Mononuclear cell (primary cell): ENCODE results near the gene FIBP. TPM values are rescaled to one million over a fixed set of nuclear protein-coding genes. Genes with fewer than 3 reads are reported as not detected.

Experiments used
- H3K27me3 ChIP-seq: 2 replicates; pipeline ENCODE4 v1.6.0; 2011; ENCODE audit warnings: low read length, control low read depth; ENCODE audit not compliant: insufficient read depth
- H3K4me1 ChIP-seq: 2 replicates; pipeline ENCODE4 v1.5.1; 2011; ENCODE audit warnings: mild to moderate bottlenecking, low read length, control low read depth; ENCODE audit not compliant: insufficient read depth
- H3K4me3 ChIP-seq: 2 replicates; pipeline ENCODE4 v1.5.1; 2011; ENCODE audit warnings: mild to moderate bottlenecking, low read length, moderate library complexity
- H3K9me3 ChIP-seq: 2 replicates; pipeline ENCODE4 v1.5.1; 2011; ENCODE audit warnings: low read depth, mild to moderate bottlenecking, control low read depth, low read length
- total RNA-seq: library from RNA; depleted of rRNA; stranded (reverse); fragments of >200 nt; gene quantifications from one replicate; pipeline ENCODE4 v1.2.3, GENCODE V29; 2012

Gene FIBP
- 40.3 TPM for total RNA-seq

DNA sequence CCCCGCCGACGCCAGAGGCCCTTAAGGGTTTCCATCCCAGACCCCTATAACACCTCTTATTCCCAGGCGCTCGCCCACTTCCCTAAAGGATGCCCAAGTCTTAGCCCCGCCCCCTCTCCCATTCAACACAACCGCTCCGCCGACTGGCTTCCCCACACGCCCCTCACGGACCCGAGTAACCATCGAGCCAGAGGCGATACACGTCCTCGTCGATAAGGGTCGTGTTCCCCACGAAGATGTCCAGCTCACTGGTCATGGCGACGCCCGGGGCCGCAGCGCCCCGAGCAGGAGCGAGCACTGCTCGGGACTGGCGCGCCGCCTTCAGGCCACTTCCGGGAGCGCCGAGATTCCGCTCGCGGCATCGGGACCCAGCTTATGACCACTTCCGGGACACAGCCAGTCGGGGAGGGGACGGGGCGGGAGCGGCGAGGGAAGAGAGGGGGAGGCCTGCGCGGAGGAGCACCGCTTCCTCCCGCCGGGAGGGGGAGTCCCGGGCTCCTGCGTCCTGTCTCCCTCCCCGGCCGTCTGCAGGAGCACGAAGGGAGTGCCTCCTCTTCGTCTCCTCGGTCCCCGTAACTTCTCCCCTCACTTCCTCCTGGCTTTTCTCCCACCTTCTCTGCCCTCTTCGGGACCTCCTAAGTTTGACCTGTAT is at the start of gene FIBP:
TSS of gene FIBP (minus strand) at position 309 of the 652 bp plus-strand sequence. CDS start at position 256, 53 bp downstream.
- H3K9me3 ChIP-seq, result no peaks in the 10 kb centered on the region
- H3K4me1 ChIP-seq, result peaks cover 67% of the 10 kb centered on the region
- H3K4me3 ChIP-seq, result peak within 1 kb of the TSS; percentile 71
- H3K27me3 ChIP-seq, result no peaks in the 10 kb centered on the region

GRCh38 chr11:65937766-65938165 is 49.5 kb upstream of the FIBP start:
- no peak overlapping the region for H3K4me3 ChIP-seq
- no peaks in the 10 kb centered on the region for H3K9me3 ChIP-seq
- H3K4me1 ChIP-seq, result peaks cover 18% of the 10 kb centered on the region
- H3K27me3 ChIP-seq, result no peaks in the 10 kb centered on the region

- no peaks in the 10 kb centered on the region for H3K27me3 ChIP-seq
- H3K4me3 ChIP-seq, result no peak overlapping the region
- H3K4me1 ChIP-seq, result peaks cover 2% of the 10 kb centered on the region
Observed at GRCh38 chr11:65934014-65934413, 45.7 kb upstream of the FIBP start.

GRCh38 chr11:65932558-65932919 is 44.3 kb upstream of the FIBP start:
- Histone ChIP-seq H3K4me3 (no peak overlapping the region), H3K27me3 (no peaks in the 10 kb centered on the region), H3K9me3 (no peaks in the 10 kb centered on the region), H3K4me1 (peaks cover 17% of the 10 kb centered on the region)

More at GRCh38 chr11:65934014-65934413, 45.7 kb upstream of the FIBP start:
- H3K9me3 ChIP-seq, result no peaks in the 10 kb centered on the region

- no peak overlapping the region for H3K4me3 ChIP-seq
- H3K27me3 ChIP-seq, result no peaks in the 10 kb centered on the region
- H3K4me1 ChIP-seq, result peaks cover 23% of the 10 kb centered on the region
- H3K9me3 ChIP-seq, result no peaks in the 10 kb centered on the region
Observed at GRCh38 chr11:65931773-65932557, 43.7 kb upstream of the FIBP start.

- Histone ChIP-seq H3K4me3 (no peak overlapping the region), H3K9me3 (no peaks in the 10 kb centered on the region), H3K4me1 (peaks cover 26% of the 10 kb centered on the region), H3K27me3 (no peaks in the 10 kb centered on the region)
Observed at GRCh38 chr11:65928667-65929066, 40.4 kb upstream of the FIBP start.

- H3K4me1 ChIP-seq, result peaks cover 26% of the 10 kb centered on the region
- H3K9me3 ChIP-seq, result no peaks in the 10 kb centered on the region
- no peaks in the 10 kb centered on the region for H3K27me3 ChIP-seq
- H3K4me3 ChIP-seq, result no peak overlapping the region
Observed at GRCh38 chr11:65927904-65928397, 39.7 kb upstream of the FIBP start.

- peaks cover 45% of the 10 kb centered on the region for H3K4me1 ChIP-seq
- H3K27me3 ChIP-seq, result no peaks in the 10 kb centered on the region
- no peaks in the 10 kb centered on the region for H3K9me3 ChIP-seq
- H3K4me3 ChIP-seq, result no peak overlapping the region
Observed at GRCh38 chr11:65925397-65925796, 37.1 kb upstream of the FIBP start.

- Histone ChIP-seq H3K9me3 (no peaks in the 10 kb centered on the region), H3K27me3 (no peaks in the 10 kb centered on the region), H3K4me3 (no peak overlapping the region), H3K4me1 (peaks cover 41% of the 10 kb centered on the region)
Observed at GRCh38 chr11:65922565-65922964, 34.3 kb upstream of the FIBP start.

DNA sequence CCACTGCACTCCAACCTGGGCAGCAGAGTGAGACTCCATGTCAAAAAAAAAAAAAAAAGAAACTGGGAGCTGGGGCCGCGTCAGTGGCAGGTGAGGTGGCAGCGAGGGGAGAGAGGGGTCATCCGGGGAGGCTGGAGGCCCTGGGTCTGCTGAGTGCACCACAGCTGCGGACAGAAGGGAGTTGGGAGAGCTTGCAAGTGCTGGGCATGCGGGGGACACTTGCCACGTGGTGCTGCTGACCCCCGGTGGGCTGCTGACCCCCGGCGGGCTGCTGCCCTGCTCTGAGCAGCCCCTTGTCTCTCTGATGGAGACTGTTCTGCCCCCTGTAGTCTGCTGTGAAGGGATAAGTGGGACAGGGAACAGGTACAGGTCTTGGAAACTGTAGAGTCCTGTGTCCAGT is 33.6 kb upstream of the FIBP start:
- Histone ChIP-seq H3K9me3 (no peaks in the 10 kb centered on the region), H3K27me3 (no peaks in the 10 kb centered on the region), H3K4me3 (no peak overlapping the region), H3K4me1 (peaks cover 41% of the 10 kb centered on the region)

DNA sequence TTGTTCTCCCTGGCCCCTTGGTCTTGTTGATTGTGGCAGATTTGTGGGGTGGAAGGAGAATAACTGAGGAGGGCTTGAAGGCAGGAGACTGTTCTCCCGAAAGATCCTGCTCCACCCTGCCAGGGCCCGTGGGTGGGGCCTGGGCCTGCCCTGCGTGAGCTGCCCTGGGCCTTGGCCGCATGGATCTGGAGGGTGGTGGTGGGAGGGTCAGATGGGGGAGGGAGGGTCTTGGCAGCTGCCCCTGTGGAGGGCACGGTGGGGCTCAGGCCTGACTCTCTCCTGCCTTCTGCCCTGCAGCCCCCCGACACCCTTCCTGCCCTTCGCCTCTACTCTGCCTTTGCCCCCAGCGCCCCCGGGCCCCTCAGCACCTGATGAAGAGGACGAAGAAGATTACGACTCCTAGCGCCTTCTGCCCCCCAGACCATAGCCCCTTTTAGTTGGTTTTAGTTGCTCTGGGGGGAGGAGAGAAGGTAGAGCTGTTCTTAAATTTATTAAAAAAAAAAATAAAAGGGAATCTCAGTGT is 32.8 kb upstream of the FIBP start:
- H3K4me1 ChIP-seq, result peaks cover 47% of the 10 kb centered on the region
- H3K9me3 ChIP-seq, result no peaks in the 10 kb centered on the region
- H3K27me3 ChIP-seq, result no peaks in the 10 kb centered on the region
- H3K4me3 ChIP-seq, result no peak overlapping the region

DNA sequence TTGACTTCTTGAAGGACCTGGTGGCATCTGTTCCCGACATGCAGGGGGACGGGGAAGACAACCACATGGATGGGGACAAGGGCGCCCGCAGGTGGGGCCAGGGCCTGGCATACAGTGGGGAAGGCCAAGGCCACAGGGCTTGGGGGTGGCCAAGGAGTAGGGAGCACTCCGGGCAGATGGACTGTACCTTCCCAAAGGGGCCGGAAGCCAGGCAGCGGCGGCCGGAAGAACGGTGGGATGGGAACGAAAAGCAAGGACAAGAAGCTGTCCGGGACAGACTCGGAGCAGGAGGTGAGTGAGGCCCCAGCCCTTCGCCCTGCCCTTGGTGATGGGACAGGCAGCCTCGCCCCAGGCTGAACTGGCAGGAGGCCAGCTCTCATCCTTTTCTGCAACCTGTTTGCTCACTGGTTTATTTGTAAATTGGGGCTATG is 32.1 kb upstream of the FIBP start:
- no peaks in the 10 kb centered on the region for H3K27me3 ChIP-seq
- H3K4me1 ChIP-seq, result peaks cover 54% of the 10 kb centered on the region
- peak overlapping the region; percentile 67 for H3K4me3 ChIP-seq
- H3K9me3 ChIP-seq, result no peaks in the 10 kb centered on the region

GRCh38 chr11:65919573-65920371 is 31.5 kb upstream of the FIBP start:
- Histone ChIP-seq H3K27me3 (no peaks in the 10 kb centered on the region), H3K4me3 (peak overlapping the region; percentile 67), H3K9me3 (no peaks in the 10 kb centered on the region), H3K4me1 (peaks cover 60% of the 10 kb centered on the region)

GRCh38 chr11:65919141-65919572 is 30.9 kb upstream of the FIBP start, which contains the start of gene DRAP1:
TSS of gene DRAP1 (plus strand) at chr11:65919426. CDS start at chr11:65919502, 76 bp downstream.
- Histone ChIP-seq H3K27me3 (no peaks in the 10 kb centered on the region), H3K9me3 (no peaks in the 10 kb centered on the region), H3K4me1 (peaks cover 65% of the 10 kb centered on the region), H3K4me3 (peak within 1 kb of the TSS; percentile 77)
